EL (cell line): ENCODE measurements around the gene GALNT17.

Source experiments
- DNase-seq: peaks from one replicate; pipeline ENCODE4 v3.0.0-alpha.2; 2016

The GALNT17 gene

GRCh38 chr7:71466448-71467145 lies 334.7 kb downstream of the GALNT17 start:
- DNase-seq, result no peak

- DNase-seq, result no peak
Measured at GRCh38 chr7:71470326-71470725, 338.4 kb downstream of the GALNT17 start.

- DNase-seq, result no peak
Measured at GRCh38 chr7:71470830-71471229, 338.9 kb downstream of the GALNT17 start.

GRCh38 chr7:71472962-71473361 lies 341.0 kb downstream of the GALNT17 start:
- DNase-seq, result no peak

GRCh38 chr7:71473366-71473967 lies 341.5 kb downstream of the GALNT17 start:
- no peak for DNase-seq

- DNase-seq, result no peak
Measured at GRCh38 chr7:71477441-71477840, 345.5 kb downstream of the GALNT17 start.

- no peak for DNase-seq
Measured at GRCh38 chr7:71479231-71479630, 347.3 kb downstream of the GALNT17 start.

- no peak for DNase-seq
Measured at GRCh38 chr7:71480791-71481190, 348.8 kb downstream of the GALNT17 start.

GRCh38 chr7:71482284-71482683 lies 350.3 kb downstream of the GALNT17 start:
- DNase-seq, result no peak

GRCh38 chr7:71484380-71484779 lies 352.4 kb downstream of the GALNT17 start:
- no peak for DNase-seq

GRCh38 chr7:71485586-71485985 lies 353.6 kb downstream of the GALNT17 start:
- no peak for DNase-seq

- no peak for DNase-seq
Measured at GRCh38 chr7:71486414-71486813, 354.5 kb downstream of the GALNT17 start.

- DNase-seq, result no peak
Measured at GRCh38 chr7:71486856-71487628, 355.1 kb downstream of the GALNT17 start.

- no peak for DNase-seq
Measured at GRCh38 chr7:71488308-71488707, 356.4 kb downstream of the GALNT17 start.

GRCh38 chr7:71491336-71491735 lies 359.4 kb downstream of the GALNT17 start:
- no peak for DNase-seq

GRCh38 chr7:71495828-71496227 lies 363.9 kb downstream of the GALNT17 start:
- no peak for DNase-seq

GRCh38 chr7:71497256-71497946 lies 365.5 kb downstream of the GALNT17 start:
- DNase-seq, result no peak

- DNase-seq, result no peak
Measured at GRCh38 chr7:71498381-71498780, 366.4 kb downstream of the GALNT17 start.

GRCh38 chr7:71504697-71505441 lies 372.9 kb downstream of the GALNT17 start:
- DNase-seq, result no peak

- no peak for DNase-seq
Measured at GRCh38 chr7:71506822-71507221, 374.9 kb downstream of the GALNT17 start.

- DNase-seq, result no peak
Measured at GRCh38 chr7:71507680-71508602, 376.0 kb downstream of the GALNT17 start.

- no peak for DNase-seq
Measured at GRCh38 chr7:71509381-71509780, 377.4 kb downstream of the GALNT17 start.
